Neural cell (in vitro differentiated cells): ENCODE data around the gene AXL. TPM values are rescaled to one million over a fixed set of nuclear protein-coding genes. Genes with fewer than 3 reads are reported as not detected.

Experiments used
- H2AFZ ChIP-seq: fragments of 200-600, 300-800 bp; sonication (generic), shearing (Covaris generic); 2 replicates; pipeline ENCODE4 v1.6.0; 2014; ENCODE audit warnings: low read depth, mild to moderate bottlenecking, antibody characterized with exemption, low read length, moderate library complexity
- H3F3A ChIP-seq: fragments of 200-600 bp; shearing (Covaris generic); 2 replicates; pipeline ENCODE4 v1.6.1; 2016; ENCODE audit warnings: mild to moderate bottlenecking, moderate library complexity, mixed read lengths, antibody characterized with exemption, low read length; ENCODE audit not compliant: insufficient read depth, poor library complexity, severe bottlenecking
- H3K27ac ChIP-seq: fragments of 200-600, 300-800 bp; sonication (generic), shearing (Covaris generic); 2 replicates; pipeline ENCODE4 v1.5.1; 2014; ENCODE audit warnings: mild to moderate bottlenecking, low read length, moderate library complexity
- H3K27me3 ChIP-seq: fragments of 300-800, 200-600 bp; sonication (generic), shearing (Covaris generic); 2 replicates; pipeline ENCODE4 v1.6.0; 2014; ENCODE audit warnings: mild to moderate bottlenecking, low read depth, low read length, moderate library complexity; ENCODE audit not compliant: insufficient read depth
- H3K36me3 ChIP-seq: fragments of 300-800, 200-600 bp; sonication (generic), shearing (Covaris generic); 2 replicates; pipeline ENCODE4 v1.5.1; 2014; ENCODE audit warnings: mild to moderate bottlenecking, antibody characterized with exemption, low read length, moderate library complexity; ENCODE audit not compliant: insufficient read depth
- H3K4me2 ChIP-seq: fragments of 300-800, 200-600 bp; sonication (generic), shearing (Covaris generic); 2 replicates; pipeline ENCODE4 v1.6.0; 2014; ENCODE audit warnings: mild to moderate bottlenecking, low read length
- H3K4me3 ChIP-seq: fragments of 300-800, 200-600 bp; sonication (generic), shearing (Covaris generic); 2 replicates; pipeline ENCODE4 v1.5.1; 2014; ENCODE audit warnings: mild to moderate bottlenecking, low read length, moderate library complexity
- H3K79me2 ChIP-seq: fragments of 200-600 bp; shearing (Covaris generic); replicated peaks from 2 replicates; pipeline ENCODE4 v1.6.0; 2014; ENCODE audit warnings: mild to moderate bottlenecking, low read length, moderate library complexity; ENCODE audit not compliant: insufficient read depth
- H3K9ac ChIP-seq: fragments of 300-800, 200-600 bp; sonication (generic), shearing (Covaris generic); 2 replicates; pipeline ENCODE4 v1.6.1; 2016; ENCODE audit warnings: mild to moderate bottlenecking, low read length, mixed read lengths
- H3K9me2 ChIP-seq: fragments of 200-600 bp; shearing (Covaris generic); 2 replicates; pipeline ENCODE4 v1.6.1; 2016; ENCODE audit warnings: mild to moderate bottlenecking, low read length, mixed read lengths; ENCODE audit not compliant: insufficient read depth
- H3K9me3 ChIP-seq: fragments of 200-600, 300-800 bp; sonication (generic), shearing (Covaris generic); 2 replicates; pipeline ENCODE4 v1.6.1; 2016; ENCODE audit warnings: mild to moderate bottlenecking, mixed run types, low read length, moderate library complexity, mixed read lengths
- H4K20me1 ChIP-seq: fragments of 200-600 bp; shearing (Covaris generic); 2 replicates; pipeline ENCODE4 v1.6.1; 2016; ENCODE audit warnings: mild to moderate bottlenecking, mixed run types; ENCODE audit not compliant: insufficient read depth
- EP300 ChIP-seq: fragments of 450-650 bp; conservative IDR thresholded peaks from 2 replicates; pipeline ENCODE4 v1.6.1; 2014; ENCODE audit warnings: antibody characterized with exemption, mild to moderate bottlenecking, moderate library complexity; ENCODE audit not compliant: poor library complexity, severe bottlenecking
- EZH2 ChIP-seq: fragments of 200-600, 300-800 bp; shearing (Covaris generic), sonication (generic); IDR thresholded peaks from 2 replicates; pipeline ENCODE4 v1.6.1; 2014; ENCODE audit warnings: antibody characterized with exemption, low read length, borderline replicate concordance, mild to moderate bottlenecking; ENCODE audit not compliant: insufficient read depth, poor library complexity, severe bottlenecking
- MXI1 ChIP-seq: fragments of 450-650 bp; conservative IDR thresholded peaks from 2 replicates; pipeline ENCODE4 v1.6.1; 2014; ENCODE audit warnings: antibody characterized with exemption, mild to moderate bottlenecking; ENCODE audit not compliant: poor library complexity, severe bottlenecking
- POLR2AphosphoS5 ChIP-seq: IDR thresholded peaks from 2 replicates; pipeline ENCODE4 v1.6.1; 2012
- RAD21 ChIP-seq: fragments of 450-650 bp; conservative IDR thresholded peaks from 2 replicates; pipeline ENCODE4 v1.6.1; 2014; ENCODE audit warnings: antibody characterized with exemption, mild to moderate bottlenecking, moderate library complexity
- SMC3 ChIP-seq: fragments of 450-650 bp; conservative IDR thresholded peaks from 2 replicates; pipeline ENCODE4 v1.6.1; 2014; ENCODE audit warnings: antibody characterized with exemption, mild to moderate bottlenecking, moderate library complexity; ENCODE audit not compliant: poor library complexity
- TAF1 ChIP-seq: IDR thresholded peaks from 2 replicates; pipeline ENCODE4 v1.6.1; 2012; ENCODE audit warnings: low read depth
- polyA plus RNA-seq: library from polyadenylated mRNA; depleted of rRNA; stranded (reverse); fragments of >200 nt; gene quantifications from 2 replicates; pipeline ENCODE4 v1.2.3, GENCODE V29; 2014
- TF ChIP-seq, protein P1 (sequence below): fragments of 450-650 bp; IDR thresholded peaks from 2 replicates; pipeline ENCODE4 v1.5.1; 2014; ENCODE audit warnings: antibody characterized with exemption, mild to moderate bottlenecking, moderate library complexity; ENCODE audit not compliant: poor library complexity, severe bottlenecking
- TF ChIP-seq, protein P2 (sequence below): IDR thresholded peaks from 2 replicates; pipeline ENCODE4 v1.6.1; 2012; ENCODE audit warnings: borderline replicate concordance

The AXL gene
- polyA plus RNA-seq, 1 donor from 2014 or later, result 0.10 TPM

DNA sequence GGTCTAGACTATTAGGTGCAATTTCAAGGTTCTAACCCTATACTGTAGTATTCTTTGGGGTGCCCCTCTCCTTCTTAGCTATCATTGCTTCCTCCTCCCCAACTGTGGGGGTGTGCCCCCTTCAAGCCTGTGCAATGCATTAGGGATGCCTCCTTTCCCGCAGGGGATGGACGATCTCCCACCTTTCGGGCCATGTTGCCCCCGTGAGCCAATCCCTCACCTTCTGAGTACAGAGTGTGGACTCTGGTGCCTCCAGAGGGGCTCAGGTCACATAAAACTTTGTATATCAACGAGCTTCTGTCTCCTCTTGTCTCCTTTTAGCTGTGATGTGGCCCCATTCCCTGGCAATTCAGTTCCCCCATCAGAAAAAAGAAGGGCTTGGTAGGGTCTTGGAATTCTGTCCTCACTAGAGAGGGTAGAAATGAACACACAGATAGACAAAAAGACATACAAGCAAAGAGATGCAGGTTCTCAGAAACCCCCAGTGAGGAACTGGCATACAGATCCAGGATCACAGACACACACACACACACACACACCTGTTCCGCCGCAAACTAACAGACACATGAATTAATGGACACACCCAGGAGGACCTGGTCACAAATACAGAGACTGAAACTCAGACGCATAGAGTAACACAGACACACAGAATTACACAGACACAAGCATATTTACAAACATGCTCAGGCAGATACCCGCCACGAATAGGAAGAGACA is 42.6 kb downstream of the AXL start:
- Histone ChIP-seq H3K36me3 (no peaks in the 10 kb centered on the region), H4K20me1 (peaks cover 1% of the 10 kb centered on the region), H3K4me2 (peak overlapping the region; percentile 54), H3K9me3 (no peaks in the 10 kb centered on the region), H3K4me3 (peak overlapping the region; percentile 80), H3K27me3 (no peaks in the 10 kb centered on the region), H3F3A (no peaks in the 10 kb centered on the region), H3K9me2 (no peaks in the 10 kb centered on the region), H3K9ac (peak overlapping the region; percentile 54), H3K27ac (peak overlapping the region; percentile 30), H3K79me2 (peaks cover 22% of the 10 kb centered on the region), H2AFZ (peak overlapping the region; percentile 71)
- TF ChIP-seq POLR2AphosphoS5, result no peak
- TF ChIP-seq RAD21, result no peak
- no peak for TF ChIP-seq TAF1
- TF ChIP-seq EZH2, result no peak
- no peak for TF ChIP-seq MXI1
- no peak for TF ChIP-seq EP300
- TF ChIP-seq, protein P1, sequence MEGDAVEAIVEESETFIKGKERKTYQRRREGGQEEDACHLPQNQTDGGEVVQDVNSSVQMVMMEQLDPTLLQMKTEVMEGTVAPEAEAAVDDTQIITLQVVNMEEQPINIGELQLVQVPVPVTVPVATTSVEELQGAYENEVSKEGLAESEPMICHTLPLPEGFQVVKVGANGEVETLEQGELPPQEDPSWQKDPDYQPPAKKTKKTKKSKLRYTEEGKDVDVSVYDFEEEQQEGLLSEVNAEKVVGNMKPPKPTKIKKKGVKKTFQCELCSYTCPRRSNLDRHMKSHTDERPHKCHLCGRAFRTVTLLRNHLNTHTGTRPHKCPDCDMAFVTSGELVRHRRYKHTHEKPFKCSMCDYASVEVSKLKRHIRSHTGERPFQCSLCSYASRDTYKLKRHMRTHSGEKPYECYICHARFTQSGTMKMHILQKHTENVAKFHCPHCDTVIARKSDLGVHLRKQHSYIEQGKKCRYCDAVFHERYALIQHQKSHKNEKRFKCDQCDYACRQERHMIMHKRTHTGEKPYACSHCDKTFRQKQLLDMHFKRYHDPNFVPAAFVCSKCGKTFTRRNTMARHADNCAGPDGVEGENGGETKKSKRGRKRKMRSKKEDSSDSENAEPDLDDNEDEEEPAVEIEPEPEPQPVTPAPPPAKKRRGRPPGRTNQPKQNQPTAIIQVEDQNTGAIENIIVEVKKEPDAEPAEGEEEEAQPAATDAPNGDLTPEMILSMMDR, result no peak
- no peak for TF ChIP-seq SMC3

DNA sequence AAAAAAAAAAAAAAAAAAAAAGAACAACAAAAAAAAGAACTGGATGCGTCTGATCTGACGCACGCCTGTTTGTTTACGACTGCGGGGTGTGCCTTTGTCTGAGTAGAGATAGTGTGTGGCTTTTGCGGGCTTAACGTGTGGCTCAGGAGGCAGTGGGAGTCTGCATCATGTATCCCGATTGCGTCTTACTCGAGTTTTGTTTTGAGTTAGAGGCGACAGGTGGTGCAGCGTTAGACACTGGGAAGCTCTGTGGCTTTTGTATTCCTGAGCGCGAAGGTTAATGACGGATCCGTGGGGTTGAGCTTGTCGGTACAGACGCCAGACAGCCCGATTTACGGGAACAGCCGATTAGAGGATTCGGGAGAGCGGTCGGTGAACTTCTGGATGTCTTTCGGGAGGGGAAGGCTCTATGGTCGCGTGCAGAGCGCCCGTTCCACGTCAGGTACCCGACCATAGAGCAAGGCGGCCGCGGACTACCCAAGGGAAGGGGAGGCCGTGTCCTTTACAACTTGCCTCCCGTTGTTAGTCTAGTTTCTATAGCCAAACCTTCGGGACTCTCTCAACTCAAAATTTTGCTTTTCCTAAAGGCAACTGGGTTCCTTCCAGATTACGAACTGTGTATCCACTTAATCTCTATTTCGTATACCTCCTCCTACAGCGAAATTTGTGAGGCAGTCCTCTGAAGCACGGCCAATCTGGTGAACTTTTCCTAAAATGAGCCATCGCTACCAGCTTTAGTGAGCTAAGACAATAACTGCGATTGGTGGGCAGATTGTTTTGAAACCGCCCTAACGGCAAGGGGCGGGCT is 44.2 kb downstream of the AXL start:
- Histone ChIP-seq H3K27me3 (no peaks in the 10 kb centered on the region), H3K9ac (peak overlapping the region; percentile 78), H3K9me2 (no peaks in the 10 kb centered on the region), H3F3A (no peaks in the 10 kb centered on the region), H3K36me3 (no peaks in the 10 kb centered on the region), H3K9me3 (no peaks in the 10 kb centered on the region), H2AFZ (peak overlapping the region; percentile 30), H3K4me2 (peak overlapping the region; percentile 43), H4K20me1 (peaks cover 8% of the 10 kb centered on the region), H3K4me3 (peak overlapping the region; percentile 80), H3K79me2 (peaks cover 38% of the 10 kb centered on the region), H3K27ac (peak overlapping the region; percentile 87)
- TF ChIP-seq RAD21 (no peak), EP300 (no peak), TAF1 (no peak), SMC3 (peak; percentile 32), EZH2 (no peak), POLR2AphosphoS5 (peak; percentile 67), MXI1 (peak; percentile 73)
- TF ChIP-seq, protein P2, sequence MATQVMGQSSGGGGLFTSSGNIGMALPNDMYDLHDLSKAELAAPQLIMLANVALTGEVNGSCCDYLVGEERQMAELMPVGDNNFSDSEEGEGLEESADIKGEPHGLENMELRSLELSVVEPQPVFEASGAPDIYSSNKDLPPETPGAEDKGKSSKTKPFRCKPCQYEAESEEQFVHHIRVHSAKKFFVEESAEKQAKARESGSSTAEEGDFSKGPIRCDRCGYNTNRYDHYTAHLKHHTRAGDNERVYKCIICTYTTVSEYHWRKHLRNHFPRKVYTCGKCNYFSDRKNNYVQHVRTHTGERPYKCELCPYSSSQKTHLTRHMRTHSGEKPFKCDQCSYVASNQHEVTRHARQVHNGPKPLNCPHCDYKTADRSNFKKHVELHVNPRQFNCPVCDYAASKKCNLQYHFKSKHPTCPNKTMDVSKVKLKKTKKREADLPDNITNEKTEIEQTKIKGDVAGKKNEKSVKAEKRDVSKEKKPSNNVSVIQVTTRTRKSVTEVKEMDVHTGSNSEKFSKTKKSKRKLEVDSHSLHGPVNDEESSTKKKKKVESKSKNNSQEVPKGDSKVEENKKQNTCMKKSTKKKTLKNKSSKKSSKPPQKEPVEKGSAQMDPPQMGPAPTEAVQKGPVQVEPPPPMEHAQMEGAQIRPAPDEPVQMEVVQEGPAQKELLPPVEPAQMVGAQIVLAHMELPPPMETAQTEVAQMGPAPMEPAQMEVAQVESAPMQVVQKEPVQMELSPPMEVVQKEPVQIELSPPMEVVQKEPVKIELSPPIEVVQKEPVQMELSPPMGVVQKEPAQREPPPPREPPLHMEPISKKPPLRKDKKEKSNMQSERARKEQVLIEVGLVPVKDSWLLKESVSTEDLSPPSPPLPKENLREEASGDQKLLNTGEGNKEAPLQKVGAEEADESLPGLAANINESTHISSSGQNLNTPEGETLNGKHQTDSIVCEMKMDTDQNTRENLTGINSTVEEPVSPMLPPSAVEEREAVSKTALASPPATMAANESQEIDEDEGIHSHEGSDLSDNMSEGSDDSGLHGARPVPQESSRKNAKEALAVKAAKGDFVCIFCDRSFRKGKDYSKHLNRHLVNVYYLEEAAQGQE, result peak; percentile 33
- TF ChIP-seq, protein P1, result no peak
